CD4-positive, alpha-beta T cell (primary cell): ENCODE data around the gene PRICKLE2. TPM values are rescaled to one million over a fixed set of nuclear protein-coding genes. Genes with fewer than 3 reads are reported as not detected.

Experiments used
- ATAC-seq: fragments of 200-7000 bp; cut with Tn5 transposase; one replicate; pipeline ENCODE4 v1.10.0; 2022; ENCODE audit warnings: mild to moderate bottlenecking; ENCODE audit not compliant: poor library complexity
- CTCF ChIA-PET: fragments of 350-600 bp; sonication (Branson Sonifier 250); formaldehyde crosslinking; loops from one replicate; lab custom pipeline; 2021; ENCODE audit warnings: antibody characterized with exemption, inconsistent platforms; lab: Charles Lee
- POLR2A ChIA-PET: fragments of 350-600 bp; sonication (Branson Sonifier 250); formaldehyde crosslinking; loops from one replicate; lab custom pipeline; 2021; ENCODE audit warnings: antibody characterized with exemption, inconsistent platforms; lab: Charles Lee
- DNase-seq, 14 experiments: peaks; one replicate each; pipeline ENCODE4 v3.0.0-alpha.2; 2013 to 2020; ENCODE audit warnings: mixed read lengths in 2 of 14
- H3K27ac ChIP-seq, 2 donors: one replicate each; pipeline versions ENCODE4 v1.5.1 to v1.7.0; 2013; ENCODE audit warnings: low read length in 2 of 2, low read depth in 1 of 2, mild to moderate bottlenecking in 1 of 2
- H3K27me3 ChIP-seq, 2 experiments: 1 replicate in 1 of 2; 2 replicates in 1 of 2; pipeline versions ENCODE4 v1.6.1 to v1.7.0; 2013; ENCODE audit warnings: low read length in 2 of 2, control low read depth in 1 of 2, mild to moderate bottlenecking in 1 of 2, moderate library complexity in 1 of 2; ENCODE audit not compliant: insufficient read depth in 2 of 2, control insufficient read depth in 1 of 2
- H3K36me3 ChIP-seq: one replicate; pipeline ENCODE4 v1.6.1; 2013; ENCODE audit warnings: low read length, control low read depth; ENCODE audit not compliant: insufficient read depth
- H3K4me1 ChIP-seq: one replicate; pipeline ENCODE4 v1.6.1; 2013; ENCODE audit warnings: low read length, control low read depth; ENCODE audit not compliant: insufficient read depth
- H3K4me3 ChIP-seq: one replicate; pipeline ENCODE4 v1.5.1; 2013; ENCODE audit warnings: mild to moderate bottlenecking, low read length, moderate library complexity
- H3K9me3 ChIP-seq, 2 experiments: 1 replicate in 1 of 2; 2 replicates in 1 of 2; pipeline versions ENCODE4 v1.6.1 to v1.7.0; 2013; ENCODE audit warnings: low read length in 2 of 2, mild to moderate bottlenecking in 2 of 2, control low read depth in 1 of 2, moderate library complexity in 1 of 2; ENCODE audit not compliant: control insufficient read depth in 1 of 2, insufficient read depth in 1 of 2
- H3K27ac Mint-ChIP-seq: one replicate; pipeline ENCODE4 v1.8.0; 2020; ENCODE audit warnings: mixed read lengths
- H3K27me3 Mint-ChIP-seq: one replicate; pipeline ENCODE4 v1.8.0; 2021; ENCODE audit warnings: mixed read lengths
- H3K36me3 Mint-ChIP-seq: one replicate; pipeline ENCODE4 v1.8.0; 2021; ENCODE audit warnings: low read depth, mixed read lengths
- H3K4me1 Mint-ChIP-seq: one replicate; pipeline ENCODE4 v1.8.0; 2021; ENCODE audit warnings: low read depth, mixed read lengths
- H3K4me3 Mint-ChIP-seq: one replicate; pipeline ENCODE4 v1.8.0; 2020; ENCODE audit warnings: mild to moderate bottlenecking, mixed read lengths
- H3K9me3 Mint-ChIP-seq: one replicate; pipeline ENCODE4 v1.8.0; 2020; ENCODE audit warnings: mixed read lengths
- CTCF ChIP-seq: fragments of 200-600 bp; IDR thresholded peaks from one replicate; pipeline ENCODE4 v1.8.0; 2022; ENCODE audit warnings: antibody characterized with exemption, mild to moderate bottlenecking
- intact Hi-C, 2 experiments: fragments of 100-400 bp; cut with DNase I in 1 of 2; cut with micrococcal nuclease in 1 of 2; formaldehyde crosslinking; loops; one replicate each; pipeline versions ENCODE4 v1.15.1 to v1.9.0; 2023 to 2025; cut with DNase I, micrococcal nuclease
- total RNA-seq, 174 experiments: library from RNA in 2 of 174; stranded (reverse) in 2 of 174; gene quantifications; one replicate each; pipeline ENCODE4 v1.2.3 and lab custom pipeline; 2021 to 2026

Gene PRICKLE2
- total RNA-seq, 2 experiments from 2014 or later, result not detected

DNA sequence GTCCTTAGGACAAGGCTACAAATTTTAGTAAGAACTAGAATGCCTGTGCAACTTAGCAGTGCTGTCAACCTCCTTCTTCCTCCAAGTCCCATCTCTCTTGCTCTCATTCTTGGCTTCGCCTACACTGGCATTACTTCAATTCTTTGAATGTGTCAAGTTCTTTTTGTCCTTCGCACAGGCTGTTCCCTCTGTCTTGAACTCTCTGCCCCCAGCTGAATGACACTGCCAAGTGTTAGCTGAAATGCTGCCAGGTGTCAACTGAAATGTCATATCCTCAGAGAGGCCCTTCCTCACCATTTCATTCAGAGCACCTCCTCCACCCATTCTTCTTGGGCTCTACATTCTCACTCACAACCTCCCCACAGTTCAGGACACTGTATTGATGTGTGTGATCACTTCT, 153.1 kb downstream of the PRICKLE2 start:
- no peak overlapping the region for H3K27ac ChIP-seq
- CTCF ChIA-PET, result no interaction called here
- no peaks in the 10 kb centered on the region for H3K4me1 ChIP-seq
- H3K9me3 Mint-ChIP-seq, result no peaks in the 10 kb centered on the region
- H3K36me3 Mint-ChIP-seq, result no peaks in the 10 kb centered on the region
- no peaks in the 10 kb centered on the region for H3K4me1 Mint-ChIP-seq
- peaks cover 0 to 5% of the 10 kb centered on the region in 2 experiments for H3K27me3 ChIP-seq
- ATAC-seq (no peak), DNase-seq (no peak)
- intact Hi-C loops, result no loop called here
- H3K27me3 Mint-ChIP-seq, result peaks cover 73% of the 10 kb centered on the region
- H3K9me3 ChIP-seq, result no peaks in the 10 kb centered on the region
- no peak for TF ChIP-seq CTCF
- H3K27ac Mint-ChIP-seq, result no peak overlapping the region
- no peaks in the 10 kb centered on the region for H3K36me3 ChIP-seq
- POLR2A ChIA-PET, result no interaction called here
- H3K4me3 Mint-ChIP-seq, result no peak overlapping the region
- no peak overlapping the region for H3K4me3 ChIP-seq

- no peak for ATAC-seq
- ChIA-PET POLR2A (no interaction called here), CTCF (no interaction called here)
- no peaks in the 10 kb centered on the region for H3K4me1 ChIP-seq
- H3K4me1 Mint-ChIP-seq, result no peaks in the 10 kb centered on the region
- intact Hi-C loops, result no loop called here
- H3K27me3 ChIP-seq, result peaks cover 0 to 5% of the 10 kb centered on the region in 2 experiments
- no peak overlapping the region for H3K27ac Mint-ChIP-seq
- no peak for DNase-seq
- H3K36me3 Mint-ChIP-seq, result no peaks in the 10 kb centered on the region
- H3K9me3 Mint-ChIP-seq, result no peaks in the 10 kb centered on the region
- H3K4me3 Mint-ChIP-seq, result no peak overlapping the region
- TF ChIP-seq CTCF, result no peak
- no peaks in the 10 kb centered on the region for H3K36me3 ChIP-seq
- H3K9me3 ChIP-seq, result no peaks in the 10 kb centered on the region
- no peak overlapping the region for H3K27ac ChIP-seq
- H3K4me3 ChIP-seq, result no peak overlapping the region
- H3K27me3 Mint-ChIP-seq, result peaks cover 67% of the 10 kb centered on the region
Measured at GRCh38 chr3:64070704-64071103, 154.6 kb downstream of the PRICKLE2 start.

- CTCF ChIA-PET, result no interaction called here
- Mint-ChIP-seq H3K9me3 (no peaks in the 10 kb centered on the region), H3K27ac (no peak overlapping the region), H3K4me3 (no peak overlapping the region), H3K27me3 (peaks cover 54% of the 10 kb centered on the region), H3K36me3 (no peaks in the 10 kb centered on the region), H3K4me1 (no peaks in the 10 kb centered on the region)
- intact Hi-C loops, result no loop called here
- TF ChIP-seq CTCF, result no peak
- DNase-seq (no peak), ATAC-seq (no peak)
- H3K9me3 ChIP-seq, result no peaks in the 10 kb centered on the region
- no peak overlapping the region for H3K4me3 ChIP-seq
- H3K4me1 ChIP-seq, result no peaks in the 10 kb centered on the region
- H3K27ac ChIP-seq, result no peak overlapping the region
- H3K27me3 ChIP-seq, result peaks cover 0 to 5% of the 10 kb centered on the region in 2 experiments
- no peaks in the 10 kb centered on the region for H3K36me3 ChIP-seq
- POLR2A ChIA-PET, result no interaction called here
Measured at GRCh38 chr3:64067506-64068346, 157.5 kb downstream of the PRICKLE2 start.
